Fibroblast of lung (primary cell): ENCODE results near the gene SPACA9. TPM values are rescaled to one million over a fixed set of nuclear protein-coding genes. Genes with fewer than 3 reads are reported as not detected.

Source experiments
- DNase-seq, 2 donors: peaks; one replicate each; pipeline versions ENCODE4 v3.0.0 to v3.0.0-alpha.2; 2010; ENCODE audit warnings: low read depth in 2 of 2
- H2AFZ ChIP-seq: 2 replicates; pipeline ENCODE4 v1.5.1; 2012; ENCODE audit warnings: low read length, control low read depth, inconsistent platforms
- H3K27ac ChIP-seq: 2 replicates; pipeline ENCODE4 v1.5.1; 2011; ENCODE audit warnings: low read length, control low read depth; ENCODE audit not compliant: insufficient read depth
- H3K27me3 ChIP-seq: 2 replicates; pipeline ENCODE4 v1.5.1; 2011; ENCODE audit warnings: mild to moderate bottlenecking, low read length; ENCODE audit not compliant: control insufficient read depth, insufficient read depth
- H3K36me3 ChIP-seq: 2 replicates; pipeline ENCODE4 v1.5.1; 2011; ENCODE audit warnings: low read length; ENCODE audit not compliant: control insufficient read depth, insufficient read depth
- H3K4me1 ChIP-seq: 2 replicates; pipeline ENCODE4 v1.5.1; 2011; ENCODE audit warnings: low read length; ENCODE audit not compliant: control insufficient read depth, insufficient read depth; ENCODE audit errors: extremely low read depth
- H3K4me2 ChIP-seq: 2 replicates; pipeline ENCODE4 v1.5.1; 2011; ENCODE audit warnings: low read length, control low read depth; ENCODE audit not compliant: insufficient read depth; ENCODE audit errors: extremely low read depth
- H3K4me3 ChIP-seq, 4 experiments: fragments of 200-600 bp in 1 of 4; sonication (generic) in 1 of 4; replicated peaks in 1 of 4; 2 replicates each; pipeline ENCODE4 v1.5.1; 2011 to 2016; ENCODE audit warnings: low read length in 4 of 4, low read depth in 3 of 4, mild to moderate bottlenecking in 3 of 4, control low read depth in 2 of 4, inconsistent platforms in 1 of 4, mixed read lengths in 1 of 4; ENCODE audit not compliant: insufficient read depth in 1 of 4; ENCODE audit errors: control extremely low read depth in 1 of 4
- H3K79me2 ChIP-seq: 2 replicates; pipeline ENCODE4 v1.5.1; 2012; ENCODE audit warnings: mild to moderate bottlenecking, low read length, inconsistent platforms; ENCODE audit not compliant: control insufficient read depth, insufficient read depth
- H3K9ac ChIP-seq: 2 replicates; pipeline ENCODE4 v1.5.1; 2011; ENCODE audit warnings: mild to moderate bottlenecking, low read length, control low read depth; ENCODE audit not compliant: insufficient read depth
- H3K9me3 ChIP-seq: 2 replicates; pipeline ENCODE4 v1.5.1; 2012; ENCODE audit warnings: low read depth, low read length; ENCODE audit not compliant: control insufficient read depth, insufficient read depth
- H4K20me1 ChIP-seq: 2 replicates; pipeline ENCODE4 v1.5.1; 2011; ENCODE audit warnings: low read length; ENCODE audit not compliant: control insufficient read depth, insufficient read depth; ENCODE audit errors: extremely low read depth
- EZH2 ChIP-seq: IDR thresholded peaks from 2 replicates; pipeline ENCODE4 v1.5.1; 2012; ENCODE audit warnings: low read length, control low read depth, mild to moderate bottlenecking; ENCODE audit errors: missing control alignments
- polyA plus RNA-seq, 2 donors: library from polyadenylated mRNA; depleted of rRNA in 1 of 2; stranded (reverse) in 1 of 2; unstranded in 1 of 2; fragments of >200 nt; gene quantifications; 2 replicates each; pipeline ENCODE4 v1.2.1, GENCODE V29; 2011 to 2012; ENCODE audit warnings: missing spikeins in 1 of 2
- total RNA-seq: library from RNA; depleted of rRNA; stranded (reverse); fragments of >200 nt; gene quantifications from 2 replicates; pipeline ENCODE4 v1.2.1, GENCODE V29; 2014
- TF ChIP-seq, protein P1 (sequence below), 2 donors: IDR thresholded peaks in 1 of 2; conservative IDR thresholded peaks in 1 of 2; 1 replicate in 1 of 2; 2 replicates in 1 of 2; pipeline ENCODE4 v1.5.1; 2011 to 2012; ENCODE audit warnings: low read length in 2 of 2, control low read depth in 1 of 2, inconsistent platforms in 1 of 2, low read depth in 1 of 2, mild to moderate bottlenecking in 1 of 2

The SPACA9 gene
- total and polyA plus RNA-seq, 2 donors (not counting 1 experiment from before 2014, with no cell fraction given): 4.3 to 4.4 TPM

DNA sequence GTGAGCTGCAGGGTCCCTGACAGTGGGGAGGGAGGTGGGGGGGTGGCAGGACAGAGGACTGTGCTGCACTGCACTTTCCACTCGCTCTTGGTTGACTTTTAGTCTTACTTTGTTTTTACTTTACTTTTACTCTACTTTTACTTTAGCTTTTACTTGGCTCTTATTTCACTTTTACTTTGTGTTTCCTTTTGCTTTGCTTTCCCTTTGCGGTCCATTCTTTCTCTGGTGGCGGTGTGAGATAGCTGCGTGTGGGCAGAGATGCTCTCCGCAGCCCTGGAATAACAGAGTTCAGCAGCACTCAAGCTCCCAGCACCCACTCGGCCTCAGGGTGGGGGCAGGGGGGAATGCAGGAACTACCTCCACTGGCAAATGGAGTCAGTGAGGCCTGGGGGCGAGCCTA is 5.3 kb upstream of the SPACA9 start:
- no peak for TF ChIP-seq EZH2
- TF ChIP-seq, protein P1, sequence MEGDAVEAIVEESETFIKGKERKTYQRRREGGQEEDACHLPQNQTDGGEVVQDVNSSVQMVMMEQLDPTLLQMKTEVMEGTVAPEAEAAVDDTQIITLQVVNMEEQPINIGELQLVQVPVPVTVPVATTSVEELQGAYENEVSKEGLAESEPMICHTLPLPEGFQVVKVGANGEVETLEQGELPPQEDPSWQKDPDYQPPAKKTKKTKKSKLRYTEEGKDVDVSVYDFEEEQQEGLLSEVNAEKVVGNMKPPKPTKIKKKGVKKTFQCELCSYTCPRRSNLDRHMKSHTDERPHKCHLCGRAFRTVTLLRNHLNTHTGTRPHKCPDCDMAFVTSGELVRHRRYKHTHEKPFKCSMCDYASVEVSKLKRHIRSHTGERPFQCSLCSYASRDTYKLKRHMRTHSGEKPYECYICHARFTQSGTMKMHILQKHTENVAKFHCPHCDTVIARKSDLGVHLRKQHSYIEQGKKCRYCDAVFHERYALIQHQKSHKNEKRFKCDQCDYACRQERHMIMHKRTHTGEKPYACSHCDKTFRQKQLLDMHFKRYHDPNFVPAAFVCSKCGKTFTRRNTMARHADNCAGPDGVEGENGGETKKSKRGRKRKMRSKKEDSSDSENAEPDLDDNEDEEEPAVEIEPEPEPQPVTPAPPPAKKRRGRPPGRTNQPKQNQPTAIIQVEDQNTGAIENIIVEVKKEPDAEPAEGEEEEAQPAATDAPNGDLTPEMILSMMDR (conservative IDR thresholded peaks at IDR 0.05 in 1 of 2, IDR thresholded peaks at IDR 0.05 in 1 of 2; ENCODE audit: low read depth in 1 of 2, low read length in 2 of 2): no peak
- Histone ChIP-seq H3K4me1 (no peaks in the 10 kb centered on the region), H3K36me3 (no peaks in the 10 kb centered on the region), H3K9me3 (no peaks in the 10 kb centered on the region), H3K27ac (no peak overlapping the region), H3K79me2 (no peaks in the 10 kb centered on the region), H2AFZ (no peak overlapping the region), H3K27me3 (no peaks in the 10 kb centered on the region), H3K4me3 (no peak overlapping the region), H3K4me2 (no peak overlapping the region), H3K9ac (no peak overlapping the region), H4K20me1 (no peaks in the 10 kb centered on the region)
- no peak for DNase-seq

DNA sequence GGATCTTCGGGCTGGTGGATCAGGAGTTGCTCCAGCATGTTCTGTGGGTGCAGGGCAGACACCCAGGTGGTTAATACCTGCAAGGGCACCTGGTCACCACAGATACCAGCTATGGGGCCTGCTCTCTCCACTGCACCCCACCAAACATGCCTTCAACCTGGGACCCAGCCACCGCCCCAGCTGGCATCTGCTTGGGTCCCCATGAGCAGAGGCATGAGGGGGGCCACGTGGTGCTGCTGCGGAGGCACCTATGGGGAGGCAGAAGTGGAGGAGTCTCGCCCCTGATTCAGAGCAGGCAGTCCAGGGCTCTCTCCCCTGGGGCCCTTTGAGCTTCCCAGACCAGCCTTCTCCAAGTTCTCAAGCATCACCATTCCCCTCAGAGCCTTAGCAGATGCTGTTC is 3.5 kb upstream of the SPACA9 start:
- TF ChIP-seq, protein P1 (conservative IDR thresholded peaks at IDR 0.05 in 1 of 2, IDR thresholded peaks at IDR 0.05 in 1 of 2; ENCODE audit: low read depth in 1 of 2, low read length in 2 of 2): no peak
- no peak for TF ChIP-seq EZH2
- Histone ChIP-seq H2AFZ (no peak overlapping the region), H3K4me3 (no peak overlapping the region), H3K36me3 (no peaks in the 10 kb centered on the region), H3K4me1 (peaks cover 2% of the 10 kb centered on the region), H3K9ac (no peak overlapping the region), H3K27ac (no peak overlapping the region), H3K9me3 (no peaks in the 10 kb centered on the region), H3K79me2 (no peaks in the 10 kb centered on the region), H3K4me2 (no peak overlapping the region), H3K27me3 (no peaks in the 10 kb centered on the region), H4K20me1 (no peaks in the 10 kb centered on the region)
- DNase-seq: no peak

DNA sequence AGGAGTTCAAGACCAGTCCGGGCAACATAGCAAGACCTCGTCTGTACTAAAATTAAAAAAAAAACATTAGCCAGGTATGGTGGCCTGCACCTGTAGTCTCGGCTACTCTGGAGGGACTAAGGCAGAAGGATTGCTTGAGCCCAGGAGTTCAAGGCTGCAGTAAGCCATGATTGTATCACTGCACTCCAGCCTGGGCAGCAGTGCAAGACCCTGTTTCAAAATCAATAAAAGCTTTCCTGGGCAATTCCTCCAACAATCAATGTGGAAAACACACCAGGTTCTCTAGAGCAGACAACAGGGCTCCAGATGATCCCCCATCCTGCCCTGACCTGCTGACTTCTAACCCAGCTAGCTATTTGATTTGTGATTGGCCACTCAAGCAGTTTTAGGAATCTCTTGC is 1.8 kb upstream of the SPACA9 start:
- no peak for TF ChIP-seq EZH2
- Histone ChIP-seq H3K4me3 (no peak overlapping the region), H2AFZ (no peak overlapping the region), H3K27me3 (no peaks in the 10 kb centered on the region), H3K36me3 (no peaks in the 10 kb centered on the region), H3K4me2 (no peak overlapping the region), H4K20me1 (no peaks in the 10 kb centered on the region), H3K9ac (no peak overlapping the region), H3K4me1 (peaks cover 2% of the 10 kb centered on the region), H3K27ac (no peak overlapping the region), H3K79me2 (no peaks in the 10 kb centered on the region), H3K9me3 (no peaks in the 10 kb centered on the region)
- no peak for DNase-seq
